Vagina (tissue), 2 donors: ENCODE data around the gene PIWIL1. TPM values are rescaled to one million over a fixed set of nuclear protein-coding genes. Genes with fewer than 3 reads are reported as not detected.

ENCODE experiments used
- DNase-seq, 2 donors: peaks; one replicate each; pipeline ENCODE4 v3.0.0-alpha.2; 2017; ENCODE audit errors: extremely low spot score in 2 of 2
- H3K27ac ChIP-seq: fragments of 200-600 bp; sonication (generic); one replicate; pipeline ENCODE4 v1.5.1; 2019
- H3K27me3 ChIP-seq: fragments of 200-600 bp; sonication (generic); one replicate; pipeline ENCODE4 v1.5.1; 2019
- H3K36me3 ChIP-seq, 2 donors: fragments of 200-600 bp; sonication (generic); one replicate each; pipeline ENCODE4 v1.5.1; 2017 to 2019
- H3K4me1 ChIP-seq: fragments of 200-600 bp; sonication (generic); one replicate; pipeline ENCODE4 v1.5.1; 2019
- H3K4me3 ChIP-seq, 2 donors: fragments of 200-600 bp; sonication (generic); 1 replicate in 1 of 2; 2 replicates in 1 of 2; pipeline ENCODE4 v1.5.1; 2016 to 2019
- H3K9me3 ChIP-seq: fragments of 200-600 bp; sonication (generic); one replicate; pipeline ENCODE4 v1.5.1; 2019
- CTCF ChIP-seq, 3 experiments: fragments of 450-650 bp in 2 of 3; fragments of 200-600 bp in 1 of 3; sonication (generic) in 1 of 3; IDR thresholded peaks; one replicate each; pipeline ENCODE4 v1.5.1; 2017 to 2019; ENCODE audit warnings: antibody characterized with exemption in 3 of 3, mild to moderate bottlenecking in 2 of 3, moderate library complexity in 2 of 3
- POLR2A ChIP-seq, 2 donors: fragments of 450-650 bp; IDR thresholded peaks; one replicate each; pipeline ENCODE4 v1.6.1; 2017; ENCODE audit warnings: antibody characterized with exemption in 2 of 2, mild to moderate bottlenecking in 2 of 2, moderate library complexity in 2 of 2
- POLR2AphosphoS5 ChIP-seq, 2 donors: sonication (generic); formaldehyde crosslinking; IDR thresholded peaks; one replicate each; pipeline ENCODE4 v1.9.0; 2017; ENCODE audit warnings: antibody characterized with exemption in 2 of 2, mild to moderate bottlenecking in 2 of 2, low read depth in 1 of 2; ENCODE audit not compliant: insufficient read depth in 1 of 2
- intact Hi-C: fragments of 100-400 bp; cut with DNase I; formaldehyde crosslinking; loops from one replicate; pipeline ENCODE4 v1.15.1; 2023
- total RNA-seq: library from RNA; depleted of rRNA; stranded (reverse); fragments of >200 nt; gene quantifications from one replicate; pipeline ENCODE4 v1.2.3, GENCODE V29; 2016

Gene PIWIL1
- total RNA-seq, 1 donor from 2014 or later: not detected

GRCh38 chr12:130342842-130343241 lies 5.2 kb downstream of the PIWIL1 start:
- no peaks in the 10 kb centered on the region for H3K9me3 ChIP-seq
- H3K27ac ChIP-seq: no peak overlapping the region
- intact Hi-C loops: no loop called here
- peaks cover 3% of the 10 kb centered on the region for H3K27me3 ChIP-seq
- no peak for DNase-seq
- no peaks in the 10 kb centered on the region for H3K36me3 ChIP-seq
- no peak for TF ChIP-seq POLR2AphosphoS5 (IDR thresholded peaks at IDR 0.05; ENCODE audit: insufficient read depth in 1 of 2, low read depth in 1 of 2)
- no peak for TF ChIP-seq CTCF (IDR thresholded peaks at IDR 0.05)
- no peak for TF ChIP-seq POLR2A (IDR thresholded peaks at IDR 0.05)
- H3K4me3 ChIP-seq: no peak overlapping the region
- H3K4me1 ChIP-seq: peaks cover 5% of the 10 kb centered on the region

- no peak overlapping the region for H3K27ac ChIP-seq
- no peak for TF ChIP-seq POLR2A (IDR thresholded peaks at IDR 0.05)
- TF ChIP-seq POLR2AphosphoS5 (IDR thresholded peaks at IDR 0.05; ENCODE audit: insufficient read depth in 1 of 2, low read depth in 1 of 2): no peak
- no peak for TF ChIP-seq CTCF (IDR thresholded peaks at IDR 0.05)
- H3K36me3 ChIP-seq: no peaks in the 10 kb centered on the region
- no peak for DNase-seq
- no peaks in the 10 kb centered on the region for H3K4me1 ChIP-seq
- no peak overlapping the region for H3K4me3 ChIP-seq
- intact Hi-C loops: no loop called here
- H3K27me3 ChIP-seq: no peaks in the 10 kb centered on the region
- no peaks in the 10 kb centered on the region for H3K9me3 ChIP-seq
Observed at GRCh38 chr12:130344529-130344928, 6.8 kb downstream of the PIWIL1 start.

GRCh38 chr12:130345292-130345691 lies 7.6 kb downstream of the PIWIL1 start:
- Histone ChIP-seq H3K4me3 (no peak overlapping the region), H3K27me3 (no peaks in the 10 kb centered on the region), H3K4me1 (no peaks in the 10 kb centered on the region), H3K27ac (no peak overlapping the region), H3K9me3 (no peaks in the 10 kb centered on the region), H3K36me3 (no peaks in the 10 kb centered on the region)
- TF ChIP-seq CTCF (IDR thresholded peaks at IDR 0.05) (no peak), POLR2A (IDR thresholded peaks at IDR 0.05) (no peak), POLR2AphosphoS5 (IDR thresholded peaks at IDR 0.05; ENCODE audit: insufficient read depth in 1 of 2, low read depth in 1 of 2) (no peak)
- DNase-seq: no peak
- intact Hi-C loops: no loop called here

- no peaks in the 10 kb centered on the region for H3K27me3 ChIP-seq
- DNase-seq: no peak
- TF ChIP-seq CTCF (IDR thresholded peaks at IDR 0.05) (no peak), POLR2A (IDR thresholded peaks at IDR 0.05) (no peak), POLR2AphosphoS5 (IDR thresholded peaks at IDR 0.05; ENCODE audit: insufficient read depth in 1 of 2, low read depth in 1 of 2) (no peak)
- no peaks in the 10 kb centered on the region for H3K4me1 ChIP-seq
- no peak overlapping the region for H3K27ac ChIP-seq
- no peaks in the 10 kb centered on the region for H3K9me3 ChIP-seq
- intact Hi-C loops: no loop called here
- no peak overlapping the region for H3K4me3 ChIP-seq
- H3K36me3 ChIP-seq: no peaks in the 10 kb centered on the region
Observed at GRCh38 chr12:130347588-130347987, 9.9 kb downstream of the PIWIL1 start.

GRCh38 chr12:130350715-130351114 lies 13.0 kb downstream of the PIWIL1 start:
- intact Hi-C loops: no loop called here
- Histone ChIP-seq H3K4me1 (no peaks in the 10 kb centered on the region), H3K9me3 (no peaks in the 10 kb centered on the region), H3K36me3 (no peaks in the 10 kb centered on the region), H3K27me3 (no peaks in the 10 kb centered on the region), H3K4me3 (no peak overlapping the region), H3K27ac (no peak overlapping the region)
- DNase-seq: no peak
- TF ChIP-seq POLR2A (IDR thresholded peaks at IDR 0.05) (no peak), POLR2AphosphoS5 (IDR thresholded peaks at IDR 0.05; ENCODE audit: insufficient read depth in 1 of 2, low read depth in 1 of 2) (no peak), CTCF (IDR thresholded peaks at IDR 0.05) (no peak)
